ENCODE results near the gene SNRNP35.

DNA sequence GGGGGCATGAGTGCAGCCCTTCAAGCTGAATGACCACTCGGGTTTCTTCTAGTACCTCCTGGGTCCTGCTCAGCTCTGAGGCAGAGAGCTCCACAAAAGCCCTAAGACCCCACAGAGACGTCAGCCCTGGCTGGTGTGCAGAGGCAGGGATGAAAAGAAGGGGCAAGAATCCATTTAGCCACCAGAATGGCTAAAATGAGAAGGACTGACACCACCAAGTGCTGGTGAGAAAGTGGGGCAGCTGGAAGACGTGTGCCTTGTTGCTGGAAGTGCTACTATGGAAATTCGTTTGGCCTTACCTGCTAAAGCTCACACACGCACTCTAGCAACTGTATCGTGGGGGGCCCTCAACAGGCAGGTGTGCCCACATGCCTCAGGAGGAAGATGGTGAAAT lies 48.9 kb downstream of the SNRNP35 start:
- no peak for TF ChIP-seq EP300 (IDR thresholded peaks at IDR 0.05; ENCODE audit: low read depth)
- TF ChIP-seq, protein P1, sequence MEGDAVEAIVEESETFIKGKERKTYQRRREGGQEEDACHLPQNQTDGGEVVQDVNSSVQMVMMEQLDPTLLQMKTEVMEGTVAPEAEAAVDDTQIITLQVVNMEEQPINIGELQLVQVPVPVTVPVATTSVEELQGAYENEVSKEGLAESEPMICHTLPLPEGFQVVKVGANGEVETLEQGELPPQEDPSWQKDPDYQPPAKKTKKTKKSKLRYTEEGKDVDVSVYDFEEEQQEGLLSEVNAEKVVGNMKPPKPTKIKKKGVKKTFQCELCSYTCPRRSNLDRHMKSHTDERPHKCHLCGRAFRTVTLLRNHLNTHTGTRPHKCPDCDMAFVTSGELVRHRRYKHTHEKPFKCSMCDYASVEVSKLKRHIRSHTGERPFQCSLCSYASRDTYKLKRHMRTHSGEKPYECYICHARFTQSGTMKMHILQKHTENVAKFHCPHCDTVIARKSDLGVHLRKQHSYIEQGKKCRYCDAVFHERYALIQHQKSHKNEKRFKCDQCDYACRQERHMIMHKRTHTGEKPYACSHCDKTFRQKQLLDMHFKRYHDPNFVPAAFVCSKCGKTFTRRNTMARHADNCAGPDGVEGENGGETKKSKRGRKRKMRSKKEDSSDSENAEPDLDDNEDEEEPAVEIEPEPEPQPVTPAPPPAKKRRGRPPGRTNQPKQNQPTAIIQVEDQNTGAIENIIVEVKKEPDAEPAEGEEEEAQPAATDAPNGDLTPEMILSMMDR (IDR thresholded peaks at IDR 0.05): no peak
- no peak for TF ChIP-seq POLR2A (IDR thresholded peaks at IDR 0.05)

Measured in transverse colon (tissue), 3 donors.